ENCODE results near the gene RASGRF1.

GRCh38 chr15:79017953-79018352 is 72.6 kb downstream of the RASGRF1 start:
- no peak for TF ChIP-seq CTCF (IDR thresholded peaks at IDR 0.05; ENCODE audit: poor library complexity, severe bottlenecking)
- TF ChIP-seq POLR2AphosphoS5 (IDR thresholded peaks at IDR 0.05): no peak
- no peak for TF ChIP-seq SMC3 (conservative IDR thresholded peaks at IDR 0.05; ENCODE audit: poor library complexity)

Data from neural cell (in vitro differentiated cells).